ENCODE measurements around the gene TGFB1I1. TPM values are rescaled to one million over a fixed set of nuclear protein-coding genes. Genes with fewer than 3 reads are reported as not detected.

Gene TGFB1I1
- total RNA-seq, 1 donor from 2014 or later: 8.8 TPM

DNA sequence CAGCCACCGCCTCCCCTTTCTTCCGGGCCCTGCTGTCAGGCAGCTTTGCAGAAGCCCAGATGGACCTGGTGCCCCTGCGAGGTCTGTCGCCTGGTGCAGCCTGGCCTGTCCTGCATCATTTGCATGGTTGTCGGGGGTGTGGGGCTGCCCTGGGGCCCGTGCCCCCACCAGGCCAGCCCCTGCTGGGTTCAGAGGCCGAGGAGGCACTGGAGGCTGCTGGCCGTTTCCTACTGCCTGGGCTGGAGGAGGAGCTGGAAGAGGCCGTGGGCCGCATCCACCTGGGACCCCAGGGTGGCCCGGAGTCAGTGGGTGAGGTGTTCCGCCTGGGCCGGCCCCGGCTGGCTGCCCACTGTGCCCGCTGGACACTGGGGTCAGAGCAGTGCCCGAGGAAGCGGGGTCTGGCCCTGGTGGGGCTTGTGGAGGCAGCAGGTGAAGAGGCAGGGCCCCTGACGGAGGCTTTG lies 5.5 kb upstream of the TGFB1I1 start:
- TF ChIP-seq, protein P1, sequence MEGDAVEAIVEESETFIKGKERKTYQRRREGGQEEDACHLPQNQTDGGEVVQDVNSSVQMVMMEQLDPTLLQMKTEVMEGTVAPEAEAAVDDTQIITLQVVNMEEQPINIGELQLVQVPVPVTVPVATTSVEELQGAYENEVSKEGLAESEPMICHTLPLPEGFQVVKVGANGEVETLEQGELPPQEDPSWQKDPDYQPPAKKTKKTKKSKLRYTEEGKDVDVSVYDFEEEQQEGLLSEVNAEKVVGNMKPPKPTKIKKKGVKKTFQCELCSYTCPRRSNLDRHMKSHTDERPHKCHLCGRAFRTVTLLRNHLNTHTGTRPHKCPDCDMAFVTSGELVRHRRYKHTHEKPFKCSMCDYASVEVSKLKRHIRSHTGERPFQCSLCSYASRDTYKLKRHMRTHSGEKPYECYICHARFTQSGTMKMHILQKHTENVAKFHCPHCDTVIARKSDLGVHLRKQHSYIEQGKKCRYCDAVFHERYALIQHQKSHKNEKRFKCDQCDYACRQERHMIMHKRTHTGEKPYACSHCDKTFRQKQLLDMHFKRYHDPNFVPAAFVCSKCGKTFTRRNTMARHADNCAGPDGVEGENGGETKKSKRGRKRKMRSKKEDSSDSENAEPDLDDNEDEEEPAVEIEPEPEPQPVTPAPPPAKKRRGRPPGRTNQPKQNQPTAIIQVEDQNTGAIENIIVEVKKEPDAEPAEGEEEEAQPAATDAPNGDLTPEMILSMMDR (conservative IDR thresholded peaks at IDR 0.05): no peak
- no peak for DNase-seq (ENCODE audit: low read depth, low spot score)
- Mint-ChIP-seq H3K4me1 (peaks cover 9% of the 10 kb centered on the region), H3K27me3 (ENCODE audit: low read depth) (peaks cover 5% of the 10 kb centered on the region), H3K9me3 (no peaks in the 10 kb centered on the region), H3K4me3 (no peak overlapping the region), H3K36me3 (ENCODE audit: low read depth) (no peaks in the 10 kb centered on the region), H3K27ac (ENCODE audit: unreplicated experiment) (no peak overlapping the region)

DNA sequence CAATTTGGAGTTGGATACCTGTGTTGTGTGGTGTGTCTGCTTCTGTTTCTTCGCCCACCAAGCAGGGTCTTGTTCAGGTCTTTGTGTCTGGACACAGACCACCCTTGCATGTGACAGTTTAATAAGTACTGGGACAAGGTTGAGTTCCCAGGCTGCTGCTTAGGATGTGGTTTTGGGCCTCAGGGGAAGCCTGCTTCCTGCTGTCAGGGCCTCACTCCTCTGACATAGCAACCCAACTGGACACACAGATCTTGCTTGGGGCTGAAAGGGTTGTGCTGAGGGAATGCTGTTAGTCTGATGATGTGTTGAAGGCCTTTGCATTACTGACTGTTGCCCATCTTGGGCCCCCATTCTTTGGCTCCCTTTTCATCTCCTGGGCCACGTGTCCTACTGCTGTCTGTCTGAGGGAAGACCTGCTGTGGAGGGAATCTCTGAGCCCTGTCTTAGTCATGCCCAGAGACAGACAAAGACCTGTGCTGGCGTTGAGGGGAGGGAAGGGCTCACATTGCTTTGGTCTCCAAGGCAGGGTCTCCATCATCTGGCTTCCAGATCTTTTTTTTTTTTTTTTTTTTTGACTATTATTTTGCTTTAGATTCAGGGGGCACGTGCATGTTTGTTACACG lies 4.7 kb upstream of the TGFB1I1 start:
- Mint-ChIP-seq H3K4me1 (peaks cover 12% of the 10 kb centered on the region), H3K27ac (ENCODE audit: unreplicated experiment) (peak overlapping the region; percentile 62), H3K4me3 (no peak overlapping the region), H3K27me3 (ENCODE audit: low read depth) (peaks cover 10% of the 10 kb centered on the region), H3K9me3 (no peaks in the 10 kb centered on the region), H3K36me3 (ENCODE audit: low read depth) (no peaks in the 10 kb centered on the region)
- DNase-seq (ENCODE audit: low read depth, low spot score): no peak
- TF ChIP-seq, protein P1 (conservative IDR thresholded peaks at IDR 0.05): no peak

DNA sequence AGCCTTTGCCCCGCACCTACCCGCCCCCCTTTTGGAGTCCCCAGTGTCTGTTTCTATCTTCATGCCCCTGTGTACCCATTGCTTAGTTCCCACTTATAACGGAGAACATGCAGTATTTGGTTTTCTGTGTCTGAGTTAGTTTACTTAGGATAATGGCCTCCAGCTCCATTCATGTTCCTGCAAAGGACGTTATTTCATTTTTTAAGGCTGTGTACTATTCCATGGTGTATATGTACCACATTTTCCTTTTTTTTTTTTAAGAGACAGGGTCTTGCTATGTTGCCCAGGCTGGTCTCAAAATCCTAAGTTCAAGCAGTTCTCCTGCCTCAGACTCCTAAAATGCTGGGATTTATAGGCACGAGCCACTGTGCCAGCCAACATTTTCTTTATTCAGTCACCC lies 4.1 kb upstream of the TGFB1I1 start:
- Mint-ChIP-seq H3K4me1 (peaks cover 18% of the 10 kb centered on the region), H3K9me3 (no peaks in the 10 kb centered on the region), H3K36me3 (ENCODE audit: low read depth) (no peaks in the 10 kb centered on the region), H3K4me3 (no peak overlapping the region), H3K27ac (ENCODE audit: unreplicated experiment) (no peak overlapping the region), H3K27me3 (ENCODE audit: low read depth) (peaks cover 16% of the 10 kb centered on the region)
- no peak for DNase-seq (ENCODE audit: low read depth, low spot score)
- TF ChIP-seq, protein P1 (conservative IDR thresholded peaks at IDR 0.05): no peak

DNA sequence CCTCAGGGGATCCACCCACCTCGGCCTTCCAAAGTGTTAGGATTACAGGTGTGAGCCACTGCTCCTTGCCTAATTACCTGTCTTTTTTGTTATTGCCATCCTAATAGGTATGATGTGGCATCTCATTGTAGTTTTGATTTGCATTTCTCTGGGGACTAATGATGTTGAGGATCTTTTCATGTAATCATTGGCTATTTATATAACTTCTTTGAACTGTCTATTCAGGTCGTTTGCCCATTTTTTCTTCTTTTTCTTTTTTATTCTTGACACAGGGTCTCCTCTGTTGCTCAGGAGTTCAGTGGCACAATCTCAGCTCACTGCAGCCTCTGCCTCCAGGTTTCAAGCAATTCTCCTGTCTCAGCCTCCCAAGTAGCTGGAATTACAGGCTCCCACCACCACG lies 1.3 kb upstream of the TGFB1I1 start:
- TF ChIP-seq, protein P1 (conservative IDR thresholded peaks at IDR 0.05): no peak
- Mint-ChIP-seq H3K4me3 (peak overlapping the region; percentile 46), H3K9me3 (no peaks in the 10 kb centered on the region), H3K4me1 (peaks cover 20% of the 10 kb centered on the region), H3K27me3 (ENCODE audit: low read depth) (peaks cover 43% of the 10 kb centered on the region), H3K27ac (ENCODE audit: unreplicated experiment) (no peak overlapping the region), H3K36me3 (ENCODE audit: low read depth) (no peaks in the 10 kb centered on the region)
- no peak for DNase-seq (ENCODE audit: low read depth, low spot score)

DNA sequence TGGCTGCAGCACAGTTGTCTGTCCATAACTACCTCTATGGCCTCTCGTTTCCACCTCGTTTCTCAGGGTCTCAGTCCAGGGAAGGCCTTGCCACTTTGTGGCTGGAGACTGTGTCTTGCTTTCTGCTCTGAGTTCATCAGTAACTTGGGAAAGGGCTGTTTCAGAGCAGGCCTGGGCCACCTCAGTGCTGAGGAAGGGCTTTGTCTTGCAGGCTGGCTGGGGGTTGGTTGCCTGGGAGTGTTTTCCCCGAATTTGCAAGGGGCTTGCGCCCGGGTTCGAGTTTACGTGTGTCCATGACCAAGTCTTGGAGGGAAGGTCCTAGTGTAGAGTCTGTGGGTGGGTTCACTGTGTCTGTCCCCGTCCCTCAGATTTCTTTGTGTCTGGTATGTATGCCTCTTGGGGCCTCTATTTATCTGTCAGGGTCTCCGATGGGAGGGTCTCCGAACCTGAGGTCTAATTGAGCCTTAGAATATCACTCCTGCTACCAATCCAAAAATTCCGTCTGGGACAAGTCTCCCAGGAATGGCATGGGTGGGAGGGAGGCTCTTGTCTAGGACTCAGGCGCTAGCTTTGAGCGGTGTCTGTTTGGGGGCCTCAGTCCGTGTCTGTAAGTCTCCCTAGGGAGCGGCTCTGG lies 594 bp upstream of the TGFB1I1 start:
- Mint-ChIP-seq H3K4me3 (peak overlapping the region; percentile 73), H3K36me3 (ENCODE audit: low read depth) (no peaks in the 10 kb centered on the region), H3K27ac (ENCODE audit: unreplicated experiment) (no peak overlapping the region), H3K27me3 (ENCODE audit: low read depth) (peaks cover 50% of the 10 kb centered on the region), H3K4me1 (peaks cover 23% of the 10 kb centered on the region), H3K9me3 (no peaks in the 10 kb centered on the region)
- no peak for DNase-seq (ENCODE audit: low read depth, low spot score)
- TF ChIP-seq, protein P1 (conservative IDR thresholded peaks at IDR 0.05): no peak
